H1 (cell line): ENCODE measurements around the gene CHPF2. TPM values are rescaled to one million over a fixed set of nuclear protein-coding genes. Genes with fewer than 3 reads are reported as not detected.

Source experiments
- CTCF ChIA-PET: fragments of 300-600 bp; sonication (Branson Sonifier 250); formaldehyde crosslinking; loops from one replicate; lab custom pipeline; 2021; ENCODE audit not compliant: partially characterized antibody; lab: Charles Lee
- POLR2A ChIA-PET: fragments of 300-600 bp; sonication (Branson Sonifier 250); formaldehyde crosslinking; loops from one replicate; lab custom pipeline; 2021; ENCODE audit warnings: inconsistent platforms; ENCODE audit not compliant: partially characterized antibody; lab: Charles Lee
- DNase-seq, 2 experiments: peaks; one replicate each; pipeline versions ENCODE4 v3.0.0 to v3.0.0-alpha.2; 2010 to 2022; ENCODE audit warnings: low spot score in 2 of 2, low read depth in 1 of 2, mixed read lengths in 1 of 2
- FAIRE-seq: peaks from 2 replicates; lab custom pipeline; 2011; peaks lifted over from hg19 to GRCh38; lab: Jason Lieb, UNC
- H2AFZ ChIP-seq: 2 replicates; pipeline ENCODE4 v1.8.1; 2012; ENCODE audit warnings: low read length, inconsistent platforms
- H2AK5ac ChIP-seq: 2 replicates; pipeline ENCODE4 v1.6.1; 2013; ENCODE audit warnings: low read depth, low read length
- H2BK120ac ChIP-seq: replicated peaks from 2 replicates; pipeline ENCODE3; 2013; ENCODE audit warnings: low read depth, low read length, inconsistent platforms
- H2BK12ac ChIP-seq: 2 replicates; pipeline ENCODE4 v1.6.1; 2013; ENCODE audit warnings: low read depth, low read length
- H2BK15ac ChIP-seq: 2 replicates; pipeline ENCODE4 v1.6.1; 2013; ENCODE audit warnings: low read length
- H2BK20ac ChIP-seq: 2 replicates; pipeline ENCODE4 v1.6.1; 2013; ENCODE audit warnings: low read length
- H2BK5ac ChIP-seq: 2 replicates; pipeline ENCODE4 v1.6.1; 2013; ENCODE audit warnings: low read depth, low read length
- H3K14ac ChIP-seq: 2 replicates; pipeline ENCODE4 v1.6.1; 2013; ENCODE audit warnings: inconsistent platforms; ENCODE audit not compliant: insufficient read length
- H3K18ac ChIP-seq: 2 replicates; pipeline ENCODE4 v1.6.1; 2013; ENCODE audit warnings: low read length; ENCODE audit errors: extremely low read depth
- H3K23ac ChIP-seq: 2 replicates; pipeline ENCODE4 v1.6.1; 2013; ENCODE audit warnings: inconsistent platforms; ENCODE audit not compliant: insufficient read length
- H3K23me2 ChIP-seq: 2 replicates; pipeline ENCODE4 v1.6.1; 2013; ENCODE audit warnings: low read depth, low read length
- H3K27ac ChIP-seq: 2 replicates; pipeline ENCODE4 v1.6.1; 2011; ENCODE audit warnings: low read depth, low read length, inconsistent platforms
- H3K27me3 ChIP-seq, 4 experiments: replicated peaks in 1 of 4; 1 replicate in 1 of 4; 2 replicates in 3 of 4; pipeline versions ENCODE4 v1.6.1 to v1.8.1; 2011 to 2013; ENCODE audit warnings: low read length in 3 of 4, mild to moderate bottlenecking in 3 of 4, inconsistent platforms in 2 of 4, mixed read lengths in 2 of 4, moderate library complexity in 1 of 4; ENCODE audit not compliant: control insufficient read depth in 3 of 4, insufficient read depth in 3 of 4; ENCODE audit errors: extremely low read depth in 1 of 4
- H3K36me3 ChIP-seq, 4 experiments: 2 replicates each; pipeline versions ENCODE4 v1.6.1 to v1.8.1; 2011 to 2013; ENCODE audit warnings: mild to moderate bottlenecking in 4 of 4, low read length in 3 of 4, moderate library complexity in 2 of 4, control low read depth in 1 of 4, inconsistent platforms in 1 of 4; ENCODE audit not compliant: insufficient read depth in 4 of 4, control insufficient read depth in 2 of 4
- H3K4ac ChIP-seq: replicated peaks from 2 replicates; pipeline ENCODE3; 2013; ENCODE audit warnings: low read length, low read depth, mixed read lengths, inconsistent platforms; ENCODE audit not compliant: insufficient read length
- H3K4me1 ChIP-seq, 4 experiments: replicated peaks in 1 of 4; 1 replicate in 1 of 4; 2 replicates in 3 of 4; pipeline versions ENCODE4 v1.6.1 to v1.8.1; 2011 to 2013; ENCODE audit warnings: low read length in 3 of 4, inconsistent platforms in 2 of 4, mixed read lengths in 1 of 4; ENCODE audit not compliant: insufficient read depth in 4 of 4, control insufficient read depth in 3 of 4
- H3K4me2 ChIP-seq, 2 experiments: 2 replicates each; pipeline versions ENCODE4 v1.6.1 to v1.8.1; 2011 to 2013; ENCODE audit warnings: low read depth in 2 of 2, low read length in 2 of 2, control low read depth in 1 of 2, inconsistent platforms in 1 of 2, mild to moderate bottlenecking in 1 of 2; ENCODE audit not compliant: insufficient read depth in 1 of 2
- H3K4me3 ChIP-seq, 4 experiments: fragments of 200-600, 300-600 bp in 1 of 4; sonication (generic), shearing (Covaris generic), sonication (Bioruptor Twin) in 1 of 4; 2 replicates each; pipeline versions ENCODE4 v1.5.1 to v1.8.1; 2011 to 2016; ENCODE audit warnings: low read length in 4 of 4, low read depth in 3 of 4, control low read depth in 2 of 4, inconsistent platforms in 2 of 4, mild to moderate bottlenecking in 2 of 4, mixed read lengths in 1 of 4, moderate library complexity in 1 of 4; ENCODE audit not compliant: insufficient read depth in 2 of 4; ENCODE audit errors: extremely low read depth in 1 of 4
- H3K56ac ChIP-seq: replicated peaks from 2 replicates; pipeline ENCODE3; 2013; ENCODE audit warnings: low read depth, mild to moderate bottlenecking, mixed read lengths, low read length, inconsistent platforms; ENCODE audit not compliant: insufficient read length
- H3K79me1 ChIP-seq: 2 replicates; pipeline ENCODE4 v1.6.1; 2013; ENCODE audit warnings: low read depth, low read length, control low read depth
- H3K79me2 ChIP-seq, 2 experiments: 2 replicates each; pipeline versions ENCODE4 v1.6.1 to v1.8.1; 2012 to 2013; ENCODE audit warnings: low read length in 2 of 2, mild to moderate bottlenecking in 2 of 2, inconsistent platforms in 1 of 2; ENCODE audit not compliant: insufficient read depth in 2 of 2, control insufficient read depth in 1 of 2
- H3K9ac ChIP-seq, 4 experiments: replicated peaks in 1 of 4; 1 replicate in 1 of 4; 2 replicates in 3 of 4; pipeline versions ENCODE4 v1.6.1 to v1.8.1; 2011 to 2013; ENCODE audit warnings: low read depth in 3 of 4, low read length in 3 of 4, control low read depth in 2 of 4, mild to moderate bottlenecking in 2 of 4, moderate library complexity in 2 of 4, inconsistent platforms in 1 of 4; ENCODE audit errors: extremely low read depth in 1 of 4
- H3K9me3 ChIP-seq, 2 experiments: 2 replicates each; pipeline versions ENCODE4 v1.6.1 to v1.8.1; 2012 to 2013; ENCODE audit warnings: mild to moderate bottlenecking in 2 of 2, moderate library complexity in 2 of 2, control low read depth in 1 of 2, inconsistent platforms in 1 of 2, low read depth in 1 of 2, low read length in 1 of 2, mixed read lengths in 1 of 2; ENCODE audit not compliant: insufficient read depth in 2 of 2
- H4K20me1 ChIP-seq, 2 experiments: replicated peaks in 1 of 2; 2 replicates each; pipeline versions ENCODE3 to v1.8.1; 2011 to 2013; ENCODE audit warnings: inconsistent platforms in 2 of 2, low read length in 2 of 2, mild to moderate bottlenecking in 1 of 2; ENCODE audit not compliant: insufficient read depth in 2 of 2, control insufficient read depth in 1 of 2
- H4K5ac ChIP-seq: 2 replicates; pipeline ENCODE4 v1.6.1; 2013; ENCODE audit warnings: low read length, low read depth, mixed read lengths, inconsistent platforms; ENCODE audit not compliant: insufficient read length
- H4K8ac ChIP-seq: 2 replicates; pipeline ENCODE4 v1.8.0; 2013; ENCODE audit warnings: mild to moderate bottlenecking, moderate library complexity, low read length, inconsistent platforms; ENCODE audit not compliant: insufficient read depth; ENCODE audit errors: extremely low read depth
- H4K91ac ChIP-seq: replicated peaks from 2 replicates; pipeline ENCODE3; 2013; ENCODE audit warnings: low read length, mixed read lengths, inconsistent platforms; ENCODE audit not compliant: insufficient read length
- ASH2L ChIP-seq: fragments of 200-600, 300-600 bp; sonication (generic); IDR thresholded peaks from one replicate; pipeline ENCODE4 v1.7.1; 2017; ENCODE audit warnings: low read length
- WGBS, 2 experiments: shearing (Covaris generic) in 1 of 2; methylation state at CpG; one replicate each; pipeline versions ENCODE4 v1.1.6 to v1.1.7; 2013 to 2015; ENCODE audit warnings: low lambda C conversion rate in 2 of 2, mixed read lengths in 2 of 2, inconsistent platforms in 1 of 2, low coverage in 1 of 2, missing lambda C conversion rate in 1 of 2; ENCODE audit not compliant: insufficient replicate concordance in 2 of 2, insufficient coverage in 1 of 2, insufficient read length in 1 of 2; ENCODE audit errors: extremely low coverage in 1 of 2, missing lambda C conversion rate in 1 of 2; 5-methylcytosine and 5-hydroxymethylcytosine counted together
- polyA plus RNA-seq, 7 experiments: library from polyadenylated mRNA; depleted of rRNA in 3 of 7; stranded (reverse) in 5 of 7; unstranded in 2 of 7; fragments of >200 nt in 5 of 7; fragments of 200-250 nt in 2 of 7; gene quantifications; 1 replicate in 5 of 7; 2 replicates in 1 of 7; 4 replicates in 1 of 7; pipeline versions ENCODE4 v1.2.1 to v1.2.3, GENCODE V29; 2011 to 2013; ENCODE audit warnings: missing spikeins in 2 of 7, mixed read lengths in 2 of 7
- total RNA-seq: library from RNA; stranded (reverse); fragmentation: NEBNext Ultra II Directional; extraction: Animal tissue kit (Norgen Biotek cat#: 25700); gene quantifications from 2 replicates; pipeline ENCODE4 v1.2.1, GENCODE V29; 2021

Gene CHPF2
- total and polyA plus RNA-seq, 2 of the 8 experiments (the other 6 are each of a cell fraction or from before 2014, with no cell fraction given), result 14.4 to 20.6 TPM

DNA sequence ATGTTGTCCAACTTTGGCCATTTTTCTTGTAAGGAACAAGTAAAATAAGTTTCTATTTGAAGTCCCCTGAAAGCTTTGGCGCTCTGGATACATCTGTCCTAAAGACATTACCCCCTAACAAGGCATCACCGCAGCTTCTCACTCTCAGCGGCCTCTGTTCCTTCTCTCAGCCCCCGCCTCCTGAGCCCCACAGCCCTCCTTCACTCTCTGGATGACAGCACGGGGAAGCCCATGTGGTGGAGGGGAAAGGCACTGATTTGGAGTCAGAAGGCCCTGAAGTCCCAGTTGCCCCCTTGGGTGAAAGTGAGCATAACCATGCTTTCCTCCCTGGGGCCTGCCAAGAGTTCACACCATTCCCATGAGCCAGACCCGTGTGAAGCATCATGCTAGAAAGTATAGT lies 26.6 kb upstream of the CHPF2 start:
- Histone ChIP-seq H3K4me3 (no peak overlapping the region), H3K23me2 (no peaks in the 10 kb centered on the region), H3K36me3 (no peaks in the 10 kb centered on the region), H3K4me1 (peaks cover 0 to 6% (median 2%) of the 10 kb centered on the region in 4 experiments; a peak in 4 of 7 replicates), H3K14ac (no peak overlapping the region), H3K18ac (no peak overlapping the region), H3K4me2 (no peak overlapping the region), H3K9me3 (no peaks in the 10 kb centered on the region), H4K8ac (no peak overlapping the region), H2BK5ac (no peak overlapping the region), H2BK20ac (no peak overlapping the region), H4K20me1 (peaks cover 3% of the 10 kb centered on the region in 2 experiments), H3K27me3 (peaks cover 0 to 3% (median 0%) of the 10 kb centered on the region in 4 experiments; a peak in 2 of 7 replicates), H3K27ac (no peak overlapping the region), H2BK15ac (no peak overlapping the region), H3K79me1 (no peaks in the 10 kb centered on the region), H3K4ac (no peak overlapping the region), H3K9ac (no peak overlapping the region), H2AFZ (no peak overlapping the region), H2BK120ac (no peak overlapping the region), H3K79me2 (no peaks in the 10 kb centered on the region), H3K23ac (no peak overlapping the region), H3K56ac (no peak overlapping the region), H2AK5ac (no peak overlapping the region), H2BK12ac (no peak overlapping the region), H4K5ac (no peak overlapping the region), H4K91ac (no peak overlapping the region)
- no peak for TF ChIP-seq ASH2L
- ChIA-PET POLR2A (no interaction called here), CTCF (interaction anchor here (0.7 to 3.1 kb wide), 8 partner anchors 8 to 110 kb away, joined by 3 to 13 read pairs (median 4); no protein-coding TSS in a partner anchor)
- no peak for FAIRE-seq
- DNase-seq, result no peak
- 75% methylated on average over 6 of the region's 6 CpGs; no CpG with 5 or more reads in 1 of the 2 experiments for WGBS, 2 experiments
